ENCODE data around the gene MRPS24.
"Not testable (repeated sequence)": the region's sequence is repeated elsewhere in the genome, so short reads cannot be mapped to it uniquely, and the experiment has no call there.

MRPS24 gene

DNA sequence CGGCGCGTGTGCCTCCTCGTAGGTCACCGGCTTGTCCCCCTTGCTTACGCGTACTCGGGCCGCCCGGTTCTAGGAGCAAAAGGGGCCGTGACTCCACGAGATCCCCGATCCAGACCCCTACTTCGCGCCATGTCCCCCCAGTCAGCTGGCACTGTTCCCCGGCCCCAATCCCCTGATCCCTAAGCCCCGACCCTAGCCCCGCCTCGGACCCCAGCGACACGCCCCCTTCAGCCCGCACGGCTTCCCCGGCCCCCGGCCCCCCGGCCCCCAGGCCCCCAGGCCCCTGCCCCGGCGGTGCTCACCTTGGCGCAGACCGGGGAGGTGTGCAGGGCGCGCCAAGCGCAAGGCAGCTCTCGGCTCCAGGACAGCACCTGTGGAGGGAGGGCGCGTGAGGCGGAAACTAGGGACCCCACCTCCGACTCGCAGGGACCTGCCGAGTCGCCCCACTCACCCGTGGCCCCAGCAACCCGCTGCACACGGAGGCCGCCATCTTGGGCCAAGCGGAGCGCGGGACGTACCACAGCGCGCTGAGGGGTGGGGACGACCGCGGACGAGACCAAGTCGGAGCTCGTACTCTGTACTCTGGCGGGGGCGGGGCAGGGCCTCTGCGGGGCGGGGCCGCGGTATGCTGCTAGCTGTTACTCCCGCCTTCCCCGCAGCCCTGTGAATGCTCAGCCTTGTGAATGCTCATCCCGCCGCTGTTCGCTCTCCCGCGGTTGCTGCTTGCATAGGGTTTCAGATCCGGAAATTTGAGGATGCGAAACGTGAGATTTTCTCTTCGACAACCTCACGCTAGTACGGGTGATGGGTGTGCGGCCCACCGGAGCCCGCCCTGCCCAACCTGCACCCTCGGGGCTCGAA is at the start of gene MRPS24:
TSS of gene MRPS24 (minus strand) at position 512 of the 861 bp plus-strand sequence. CDS start at position 490, 22 bp downstream.
- peak within 1 kb of the TSS; percentile 97 for H3K27ac ChIP-seq
- DNase-seq (ENCODE audit: low read depth, low spot score): peak; percentile 65

DNA sequence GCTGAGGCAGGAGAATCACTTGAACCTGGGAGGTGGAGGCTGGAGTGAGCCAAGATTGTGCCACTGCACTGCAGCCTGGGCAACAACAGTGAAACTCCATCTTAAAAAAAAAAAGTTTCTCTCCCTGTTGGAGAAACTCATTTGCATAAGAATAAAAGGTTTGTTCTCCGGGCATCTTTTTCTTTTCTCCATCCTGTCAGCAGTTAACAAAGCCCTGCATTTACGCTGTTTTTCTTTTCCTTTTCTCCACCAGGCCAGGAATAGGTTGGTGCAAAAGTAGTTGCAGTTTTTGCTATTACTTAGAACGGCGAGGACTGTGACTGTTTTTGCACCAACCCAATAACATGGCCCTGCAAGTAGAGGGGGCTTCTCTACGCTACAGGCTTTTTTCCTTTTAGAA is 46.6 kb upstream of the MRPS24 start:
- H3K27ac ChIP-seq: no peak overlapping the region
- DNase-seq (ENCODE audit: low read depth, low spot score): no peak

- no peak for DNase-seq (ENCODE audit: low read depth, low spot score)
Observed at GRCh38 chr7:43914795-43915194, 45.5 kb upstream of the MRPS24 start.

DNA sequence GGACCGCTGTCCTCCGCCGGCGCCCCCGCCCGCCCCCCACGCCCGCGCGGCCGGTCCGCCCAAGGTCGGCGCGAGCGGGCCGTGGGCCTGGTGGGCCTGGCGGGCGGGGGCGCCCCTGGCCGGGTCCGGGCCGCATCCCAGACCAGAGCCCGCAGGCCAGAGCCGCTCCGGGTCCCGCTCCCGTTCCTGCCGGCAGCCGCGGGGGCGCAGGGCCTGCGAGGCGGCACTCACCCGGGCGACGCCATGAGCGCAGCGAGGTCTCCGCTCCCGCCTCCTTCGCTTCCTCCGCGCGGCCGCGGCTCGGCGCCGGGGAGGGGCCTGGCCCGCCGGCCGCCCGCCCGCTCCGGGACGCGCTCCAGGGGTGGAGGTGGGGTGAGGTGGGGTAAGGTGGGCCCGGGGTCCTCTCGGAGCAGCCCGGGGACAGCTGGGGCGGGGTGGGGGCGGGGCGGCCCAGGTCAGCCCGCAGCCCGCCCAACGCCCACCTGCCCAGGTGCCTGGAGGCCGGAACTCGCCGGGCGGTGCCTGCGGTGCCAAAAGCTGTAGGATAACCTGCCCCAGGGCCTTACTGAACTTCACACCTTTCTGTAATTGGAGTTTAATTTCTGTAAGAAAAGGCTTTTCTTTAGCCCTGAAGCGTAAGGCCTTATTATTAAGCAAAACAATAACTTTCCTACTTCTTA is 37.2 kb upstream of the MRPS24 start, which contains the start of gene URGCP:
TSS of gene URGCP (minus strand) at position 266 of the 680 bp plus-strand sequence. CDS start at position 245, 21 bp downstream.
- no peak for DNase-seq (ENCODE audit: low read depth, low spot score)
- peak within 1 kb of the TSS; percentile 85 for H3K27ac ChIP-seq

More at GRCh38 chr7:43914795-43915194, 45.5 kb upstream of the MRPS24 start:
- H3K27ac ChIP-seq: no peak overlapping the region

DNA sequence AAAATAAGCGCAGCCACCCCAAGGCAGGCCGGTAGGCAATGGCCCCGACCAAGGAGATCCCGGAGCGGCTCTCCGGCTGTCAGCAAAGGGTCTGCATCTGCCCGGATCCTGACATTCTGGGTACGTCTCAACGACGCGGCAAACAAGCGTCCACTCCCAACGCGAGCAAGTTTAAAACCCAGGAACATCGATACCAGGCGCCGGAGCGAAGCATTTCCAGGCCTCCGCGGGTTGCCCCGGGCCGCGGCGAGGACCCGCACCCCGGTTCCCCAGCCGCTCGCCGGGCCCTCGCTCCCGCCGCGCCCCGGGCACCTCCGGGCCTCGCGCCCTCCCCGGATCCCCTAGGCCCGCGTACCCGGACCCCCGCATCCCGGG is 36.6 kb upstream of the MRPS24 start:
- no peak for DNase-seq (ENCODE audit: low read depth, low spot score)
- H3K27ac ChIP-seq: peak overlapping the region; percentile 85

GRCh38 chr7:43905209-43905946 is 36.1 kb upstream of the MRPS24 start:
- DNase-seq (ENCODE audit: low read depth, low spot score): no peak
- H3K27ac ChIP-seq: peak overlapping the region; percentile 85

- peak overlapping the region; percentile 85 for H3K27ac ChIP-seq
- no peak for DNase-seq (ENCODE audit: low read depth, low spot score)
Observed at GRCh38 chr7:43904533-43905208, 35.4 kb upstream of the MRPS24 start.

GRCh38 chr7:43902542-43903054 is 33.3 kb upstream of the MRPS24 start:
- no peak for DNase-seq (ENCODE audit: low read depth, low spot score)
- no peak overlapping the region for H3K27ac ChIP-seq

GRCh38 chr7:43898571-43898970 is 29.3 kb upstream of the MRPS24 start:
- not testable (repeated sequence) for H3K27ac ChIP-seq; DNase-seq (ENCODE audit: low read depth, low spot score)

- no peak for DNase-seq (ENCODE audit: low read depth, low spot score)
- no peak overlapping the region for H3K27ac ChIP-seq
Observed at GRCh38 chr7:43895847-43896415, 26.6 kb upstream of the MRPS24 start.

- no peak overlapping the region for H3K27ac ChIP-seq
- DNase-seq (ENCODE audit: low read depth, low spot score): no peak
Observed at GRCh38 chr7:43891069-43891955, 22.0 kb upstream of the MRPS24 start.

- no peak overlapping the region for H3K27ac ChIP-seq
- DNase-seq (ENCODE audit: low read depth, low spot score): no peak
Observed at GRCh38 chr7:43890468-43890867, 21.2 kb upstream of the MRPS24 start.

GRCh38 chr7:43888993-43889945 is 20.0 kb upstream of the MRPS24 start:
- H3K27ac ChIP-seq: no peak overlapping the region

GRCh38 chr7:43884617-43885016 is 15.3 kb upstream of the MRPS24 start:
- no peak overlapping the region for H3K27ac ChIP-seq
- DNase-seq (ENCODE audit: low read depth, low spot score): no peak

More at GRCh38 chr7:43888993-43889945, 20.0 kb upstream of the MRPS24 start:
- no peak for DNase-seq (ENCODE audit: low read depth, low spot score)

- DNase-seq (ENCODE audit: low read depth, low spot score): no peak
- H3K27ac ChIP-seq: no peak overlapping the region
Observed at GRCh38 chr7:43884209-43884608, 14.9 kb upstream of the MRPS24 start.

DNA sequence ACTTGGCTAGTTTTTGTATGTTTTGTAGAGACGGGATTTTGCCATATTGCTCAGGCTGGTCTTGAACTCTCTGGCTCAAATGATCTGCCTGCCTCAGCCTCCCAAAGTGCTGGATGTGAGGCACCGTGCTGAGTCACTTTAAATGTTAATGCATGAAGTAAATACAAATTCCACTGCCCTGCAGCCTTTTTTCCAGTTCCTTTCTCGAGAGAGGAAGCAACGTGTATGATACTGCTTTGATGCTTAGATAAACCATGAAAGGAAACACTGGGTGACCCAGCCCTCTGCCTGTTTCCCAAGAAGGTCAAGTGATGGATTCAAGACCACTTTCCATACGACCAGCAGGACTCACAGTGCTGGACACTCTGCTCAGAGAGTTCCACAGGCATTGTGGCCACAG is 11.3 kb upstream of the MRPS24 start:
- no peak for DNase-seq (ENCODE audit: low read depth, low spot score)
- no peak overlapping the region for H3K27ac ChIP-seq

DNA sequence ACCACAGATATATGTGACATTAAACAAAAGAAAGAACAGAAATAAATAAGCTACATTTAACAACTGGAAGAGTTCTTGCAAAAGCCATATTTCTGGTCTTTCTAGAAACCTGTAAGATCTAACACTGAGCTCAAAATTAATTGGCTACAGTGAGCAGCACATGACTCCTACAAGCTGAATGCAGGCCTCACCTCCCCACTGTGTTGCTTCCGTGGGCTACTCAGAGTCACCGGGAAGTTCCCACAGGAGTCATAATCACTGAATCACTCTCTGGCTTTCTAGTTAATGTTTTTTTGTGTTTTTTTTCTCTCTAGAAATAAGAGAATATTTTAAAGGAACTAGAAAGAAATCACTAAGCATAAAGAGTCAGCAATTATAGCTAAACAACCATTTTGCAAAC is 10.2 kb upstream of the MRPS24 start:
- no peak for DNase-seq (ENCODE audit: low read depth, low spot score)
- no peak overlapping the region for H3K27ac ChIP-seq

All from epithelial cell of prostate (primary cell).